ENCODE data around the gene ZNF609. TPM values are rescaled to one million over a fixed set of nuclear protein-coding genes. Genes with fewer than 3 reads are reported as not detected.
"Not testable (repeated sequence)": the region's sequence is repeated elsewhere in the genome, so short reads cannot be mapped to it uniquely, and the experiment has no call there.

ZNF609 gene
- total RNA-seq, 2 donors from 2014 or later, result 52.3 to 54.8 TPM

DNA sequence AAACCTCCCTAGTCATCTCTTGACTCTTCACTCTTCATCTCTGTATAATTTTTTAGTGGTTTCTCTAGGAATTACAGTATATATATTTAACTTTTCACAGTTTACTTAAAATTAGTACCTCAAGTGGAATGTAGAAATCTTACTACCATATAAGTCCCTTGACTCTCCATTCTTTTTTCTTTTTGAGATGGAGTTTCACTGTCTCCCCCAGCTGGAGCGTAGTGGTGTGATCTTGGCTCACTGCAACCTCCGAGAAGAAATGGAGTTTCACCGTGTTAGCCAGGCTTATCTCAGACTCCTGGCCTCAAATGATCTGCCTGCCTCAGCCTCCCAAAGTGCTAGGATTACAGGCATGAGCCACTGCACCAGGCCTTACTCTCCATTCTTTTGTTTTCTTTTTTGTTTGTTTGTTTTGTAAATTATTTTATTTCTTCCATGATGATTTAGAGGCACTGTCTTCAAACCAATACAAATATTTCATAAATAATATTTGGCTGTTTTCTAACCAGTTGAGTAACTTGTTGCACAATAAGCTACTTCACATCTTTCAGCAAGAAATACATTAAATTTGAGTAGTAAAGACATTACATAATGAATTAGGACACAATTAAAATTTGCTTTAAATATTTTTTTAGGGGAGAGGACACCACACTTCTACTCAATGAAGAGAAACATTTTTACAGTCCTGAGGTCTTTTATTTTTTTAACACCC, 170.2 kb downstream of the ZNF609 start:
- TF ChIP-seq, protein P1, sequence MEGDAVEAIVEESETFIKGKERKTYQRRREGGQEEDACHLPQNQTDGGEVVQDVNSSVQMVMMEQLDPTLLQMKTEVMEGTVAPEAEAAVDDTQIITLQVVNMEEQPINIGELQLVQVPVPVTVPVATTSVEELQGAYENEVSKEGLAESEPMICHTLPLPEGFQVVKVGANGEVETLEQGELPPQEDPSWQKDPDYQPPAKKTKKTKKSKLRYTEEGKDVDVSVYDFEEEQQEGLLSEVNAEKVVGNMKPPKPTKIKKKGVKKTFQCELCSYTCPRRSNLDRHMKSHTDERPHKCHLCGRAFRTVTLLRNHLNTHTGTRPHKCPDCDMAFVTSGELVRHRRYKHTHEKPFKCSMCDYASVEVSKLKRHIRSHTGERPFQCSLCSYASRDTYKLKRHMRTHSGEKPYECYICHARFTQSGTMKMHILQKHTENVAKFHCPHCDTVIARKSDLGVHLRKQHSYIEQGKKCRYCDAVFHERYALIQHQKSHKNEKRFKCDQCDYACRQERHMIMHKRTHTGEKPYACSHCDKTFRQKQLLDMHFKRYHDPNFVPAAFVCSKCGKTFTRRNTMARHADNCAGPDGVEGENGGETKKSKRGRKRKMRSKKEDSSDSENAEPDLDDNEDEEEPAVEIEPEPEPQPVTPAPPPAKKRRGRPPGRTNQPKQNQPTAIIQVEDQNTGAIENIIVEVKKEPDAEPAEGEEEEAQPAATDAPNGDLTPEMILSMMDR (conservative IDR thresholded peaks at IDR 0.05), result peak; percentile 39
- WGBS, 2 experiments (ENCODE audit: insufficient coverage in 1 of 2, insufficient read length in 1 of 2), result 75 to 78% methylated on average over 3 of the region's 3 CpGs
- Histone ChIP-seq H3K27ac (ENCODE audit: low read depth, low read length) (no peak overlapping the region), H3K27me3 (ENCODE audit: control insufficient read depth, insufficient read depth, low read length, poor library complexity, severe bottlenecking) (no peaks in the 10 kb centered on the region), H3K4me3 (ENCODE audit: low read length) (no peak overlapping the region), H3K4me1 (ENCODE audit: control insufficient read depth, insufficient read depth, low read length) (peaks cover 8% of the 10 kb centered on the region), H3K36me3 (ENCODE audit: control insufficient read depth, insufficient read depth, low read length) (peaks cover 21% of the 10 kb centered on the region), H3K9me3 (ENCODE audit: control insufficient read depth, low read length) (no peaks in the 10 kb centered on the region), H3K9ac (ENCODE audit: extremely low read depth, low read length, poor library complexity, severe bottlenecking) (no peak overlapping the region)
- Mint-ChIP-seq H3K27me3 (ENCODE audit: insufficient read depth) (no peaks in the 10 kb centered on the region), H3K4me3 (no peak overlapping the region), H3K4me1 (peaks cover 26% of the 10 kb centered on the region), H3K36me3 (ENCODE audit: low read depth) (peaks cover 20% of the 10 kb centered on the region), H3K9me3 (no peaks in the 10 kb centered on the region), H3K27ac (peak overlapping the region; percentile 58)
- DNase-seq, result no peak

DNA sequence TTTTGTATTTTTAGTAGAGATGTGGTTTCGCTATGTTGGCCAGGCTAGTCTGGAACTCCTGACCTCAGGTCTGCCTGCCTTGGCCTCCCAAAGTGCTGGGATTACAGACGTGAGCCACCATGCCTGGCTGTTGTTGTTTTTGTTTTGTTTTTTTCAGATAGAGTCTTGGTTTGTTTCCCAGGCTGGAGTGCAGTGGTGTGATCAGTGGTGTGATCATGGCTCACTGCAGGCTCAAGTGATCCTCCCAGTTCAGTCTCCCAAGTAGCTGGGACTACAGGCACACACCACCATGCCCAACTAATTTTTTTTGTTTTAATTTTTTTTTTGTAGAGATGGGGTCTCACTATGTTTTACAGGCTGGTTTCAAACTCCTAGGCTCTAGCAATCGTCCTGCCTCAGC, 172.3 kb downstream of the ZNF609 start:
- Mint-ChIP-seq H3K27ac (peak overlapping the region; percentile 64), H3K36me3 (ENCODE audit: low read depth) (peaks cover 28% of the 10 kb centered on the region), H3K4me1 (peaks cover 41% of the 10 kb centered on the region)
- not testable (repeated sequence) for H3K9ac ChIP-seq (ENCODE audit: extremely low read depth, low read length, poor library complexity, severe bottlenecking); H3K27me3 ChIP-seq (ENCODE audit: control insufficient read depth, insufficient read depth, low read length, poor library complexity, severe bottlenecking); H3K9me3 ChIP-seq (ENCODE audit: control insufficient read depth, low read length); H3K4me3 ChIP-seq (ENCODE audit: low read length); H3K4me3 Mint-ChIP-seq; H3K9me3 Mint-ChIP-seq; DNase-seq; H3K27ac ChIP-seq (ENCODE audit: low read depth, low read length); H3K27me3 Mint-ChIP-seq (ENCODE audit: insufficient read depth)
- Histone ChIP-seq H3K36me3 (ENCODE audit: control insufficient read depth, insufficient read depth, low read length) (peaks cover 20% of the 10 kb centered on the region), H3K4me1 (ENCODE audit: control insufficient read depth, insufficient read depth, low read length) (peaks cover 19% of the 10 kb centered on the region)
- 100% methylated on average over 3 of the region's 3 CpGs for WGBS, 2 experiments (ENCODE audit: insufficient coverage in 1 of 2, insufficient read length in 1 of 2)

DNA sequence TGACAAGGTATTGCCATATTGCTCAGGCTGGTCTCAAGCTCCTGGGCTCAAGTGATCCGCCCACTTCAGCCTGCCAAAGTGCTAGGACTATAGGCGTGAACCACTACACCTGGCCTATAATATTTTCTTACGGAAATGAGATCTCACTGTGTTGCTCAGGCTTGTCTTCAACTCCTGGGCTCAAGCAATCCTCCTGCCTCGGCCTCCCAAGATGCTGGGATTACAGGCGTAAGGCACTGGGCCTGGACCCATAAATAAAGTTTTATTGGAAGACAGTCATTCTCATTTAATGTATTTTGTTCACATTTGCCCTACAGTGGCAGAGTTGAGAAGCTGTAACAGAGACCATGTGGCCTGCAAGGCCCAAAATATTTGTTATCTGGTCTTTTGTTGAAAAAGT, 173.0 kb downstream of the ZNF609 start:
- Histone ChIP-seq H3K9ac (ENCODE audit: extremely low read depth, low read length, poor library complexity, severe bottlenecking) (no peak overlapping the region), H3K27ac (ENCODE audit: low read depth, low read length) (peak overlapping the region; percentile 68), H3K27me3 (ENCODE audit: control insufficient read depth, insufficient read depth, low read length, poor library complexity, severe bottlenecking) (no peaks in the 10 kb centered on the region), H3K36me3 (ENCODE audit: control insufficient read depth, insufficient read depth, low read length) (peaks cover 21% of the 10 kb centered on the region), H3K4me3 (ENCODE audit: low read length) (no peak overlapping the region), H3K9me3 (ENCODE audit: control insufficient read depth, low read length) (peaks cover 8% of the 10 kb centered on the region), H3K4me1 (ENCODE audit: control insufficient read depth, insufficient read depth, low read length) (peaks cover 19% of the 10 kb centered on the region)
- no peak for DNase-seq
- TF ChIP-seq, protein P1 (conservative IDR thresholded peaks at IDR 0.05), result no peak
- Mint-ChIP-seq H3K27ac (peak overlapping the region; percentile 44), H3K9me3 (peaks cover 7% of the 10 kb centered on the region), H3K27me3 (ENCODE audit: insufficient read depth) (no peaks in the 10 kb centered on the region), H3K4me1 (peaks cover 44% of the 10 kb centered on the region), H3K36me3 (ENCODE audit: low read depth) (peaks cover 33% of the 10 kb centered on the region), H3K4me3 (no peak overlapping the region)
- 92 to 97% methylated on average over 5 of the region's 5 CpGs for WGBS, 2 experiments (ENCODE audit: insufficient coverage in 1 of 2, insufficient read length in 1 of 2)
